ENCODE measurements around the gene LURAP1L.

DNA sequence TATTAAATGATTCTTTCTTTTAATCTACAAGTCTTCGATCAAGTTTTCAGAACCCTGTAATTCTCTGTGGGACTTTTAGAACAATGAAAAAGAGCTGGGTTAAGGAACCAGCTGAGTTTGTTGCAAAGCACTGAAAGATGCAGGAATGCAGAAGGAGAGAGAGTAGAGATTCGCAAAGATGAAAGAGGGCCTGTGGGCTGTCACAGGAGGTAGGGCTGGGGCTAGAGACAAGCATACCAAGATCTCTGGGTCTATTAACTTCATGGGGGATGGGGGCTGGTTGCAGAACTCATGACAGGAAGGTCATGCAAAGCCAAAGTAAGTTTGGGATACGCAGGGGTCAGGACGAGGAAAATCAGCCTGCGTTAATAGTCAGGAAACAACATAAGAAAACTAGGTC, 81.8 kb downstream of the LURAP1L start:
- TF ChIP-seq POLR2A (IDR thresholded peaks at IDR 0.05): no peak
- TF ChIP-seq, protein P1, sequence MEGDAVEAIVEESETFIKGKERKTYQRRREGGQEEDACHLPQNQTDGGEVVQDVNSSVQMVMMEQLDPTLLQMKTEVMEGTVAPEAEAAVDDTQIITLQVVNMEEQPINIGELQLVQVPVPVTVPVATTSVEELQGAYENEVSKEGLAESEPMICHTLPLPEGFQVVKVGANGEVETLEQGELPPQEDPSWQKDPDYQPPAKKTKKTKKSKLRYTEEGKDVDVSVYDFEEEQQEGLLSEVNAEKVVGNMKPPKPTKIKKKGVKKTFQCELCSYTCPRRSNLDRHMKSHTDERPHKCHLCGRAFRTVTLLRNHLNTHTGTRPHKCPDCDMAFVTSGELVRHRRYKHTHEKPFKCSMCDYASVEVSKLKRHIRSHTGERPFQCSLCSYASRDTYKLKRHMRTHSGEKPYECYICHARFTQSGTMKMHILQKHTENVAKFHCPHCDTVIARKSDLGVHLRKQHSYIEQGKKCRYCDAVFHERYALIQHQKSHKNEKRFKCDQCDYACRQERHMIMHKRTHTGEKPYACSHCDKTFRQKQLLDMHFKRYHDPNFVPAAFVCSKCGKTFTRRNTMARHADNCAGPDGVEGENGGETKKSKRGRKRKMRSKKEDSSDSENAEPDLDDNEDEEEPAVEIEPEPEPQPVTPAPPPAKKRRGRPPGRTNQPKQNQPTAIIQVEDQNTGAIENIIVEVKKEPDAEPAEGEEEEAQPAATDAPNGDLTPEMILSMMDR (IDR thresholded peaks at IDR 0.05): no peak

Data from heart left ventricle (tissue), 13 donors.